Natural killer cell treated with Interleukin-12 subunit alpha and Interleukin-12 subunit beta and Interleukin-15 and Interleukin-18, amount 100 ng/mL, for 72 hours (primary cell): ENCODE measurements around the gene NDUFB6. TPM values are rescaled to one million over a fixed set of nuclear protein-coding genes. Genes with fewer than 3 reads are reported as not detected.

Source experiments
- ATAC-seq, 2 donors: fragments of 150-1000 bp; cut with Tn5 transposase in 1 of 2; sonication (Bioruptor Pico), chemical (Tn5 transposase) in 1 of 2; 2 replicates each; pipeline ENCODE4 v1.10.0; 2021
- DNase-seq: peaks from one replicate; pipeline ENCODE4 v3.0.0; 2022; ENCODE audit warnings: low spot score
- H3K27ac Mint-ChIP-seq, 2 donors: 1 replicate in 1 of 2; 2 replicates in 1 of 2; pipeline ENCODE4 v1.8.0; 2022; ENCODE audit warnings: mixed read lengths in 2 of 2, mild to moderate bottlenecking in 1 of 2, moderate library complexity in 1 of 2
- H3K27me3 Mint-ChIP-seq, 2 donors: 1 replicate in 1 of 2; 2 replicates in 1 of 2; pipeline ENCODE4 v1.8.0; 2022; ENCODE audit warnings: mixed read lengths in 2 of 2
- H3K36me3 Mint-ChIP-seq: one replicate; pipeline ENCODE4 v1.8.0; 2022; ENCODE audit warnings: mixed read lengths
- H3K4me1 Mint-ChIP-seq, 2 donors: 1 replicate in 1 of 2; 2 replicates in 1 of 2; pipeline ENCODE4 v1.8.0; 2022; ENCODE audit warnings: low read depth in 2 of 2, mixed read lengths in 2 of 2, mild to moderate bottlenecking in 1 of 2
- H3K4me3 Mint-ChIP-seq: one replicate; pipeline ENCODE4 v1.8.0; 2022; ENCODE audit warnings: mixed read lengths
- H3K9me3 Mint-ChIP-seq: 2 replicates; pipeline ENCODE4 v1.8.0; 2022; ENCODE audit warnings: mixed read lengths
- total RNA-seq, 2 donors: library from RNA; stranded (reverse); gene quantifications; one replicate each; pipeline ENCODE4 v1.2.3, GENCODE V29; 2022

The NDUFB6 gene
- total RNA-seq, 2 donors from 2014 or later: 28.9 to 33.8 TPM

DNA sequence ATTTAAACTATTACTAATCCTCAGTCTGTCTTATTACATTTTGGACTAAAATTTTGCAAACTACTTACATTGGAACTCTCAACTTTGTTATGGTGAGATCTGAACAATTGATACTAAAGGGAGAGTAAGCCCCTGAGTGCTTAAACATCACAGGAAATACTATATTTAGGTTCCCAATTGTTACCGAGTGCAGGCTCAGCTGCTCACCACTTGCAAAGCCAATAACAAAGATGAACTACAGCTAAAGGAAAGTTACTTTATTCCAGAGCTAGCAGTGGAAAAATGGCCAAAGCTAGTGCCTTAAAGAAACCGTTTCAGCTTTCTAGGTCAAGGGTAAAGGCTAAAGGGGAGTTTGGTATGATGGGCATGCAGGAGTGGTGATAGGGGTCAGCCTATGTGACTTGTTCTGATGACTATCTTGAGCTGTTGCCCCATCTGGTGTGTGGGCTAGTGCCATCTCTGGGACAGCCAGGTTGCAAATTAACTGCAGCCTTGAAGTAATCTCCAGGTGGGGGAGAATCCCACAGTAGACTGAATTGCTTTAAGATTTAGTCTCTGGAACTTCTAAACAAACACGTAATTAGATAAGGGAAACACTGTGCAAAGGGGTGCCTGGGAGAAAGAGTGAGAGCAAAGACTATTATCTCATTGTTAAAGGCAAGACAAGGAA lies 7.8 kb upstream of the NDUFB6 start:
- Mint-ChIP-seq H3K27me3 (peaks cover 27 to 35% of the 10 kb centered on the region in 2 donors), H3K36me3 (no peaks in the 10 kb centered on the region), H3K9me3 (no peaks in the 10 kb centered on the region), H3K4me1 (no peaks in the 10 kb centered on the region), H3K4me3 (no peak overlapping the region), H3K27ac (no peak overlapping the region)
- no peak for ATAC-seq
- no peak for DNase-seq

DNA sequence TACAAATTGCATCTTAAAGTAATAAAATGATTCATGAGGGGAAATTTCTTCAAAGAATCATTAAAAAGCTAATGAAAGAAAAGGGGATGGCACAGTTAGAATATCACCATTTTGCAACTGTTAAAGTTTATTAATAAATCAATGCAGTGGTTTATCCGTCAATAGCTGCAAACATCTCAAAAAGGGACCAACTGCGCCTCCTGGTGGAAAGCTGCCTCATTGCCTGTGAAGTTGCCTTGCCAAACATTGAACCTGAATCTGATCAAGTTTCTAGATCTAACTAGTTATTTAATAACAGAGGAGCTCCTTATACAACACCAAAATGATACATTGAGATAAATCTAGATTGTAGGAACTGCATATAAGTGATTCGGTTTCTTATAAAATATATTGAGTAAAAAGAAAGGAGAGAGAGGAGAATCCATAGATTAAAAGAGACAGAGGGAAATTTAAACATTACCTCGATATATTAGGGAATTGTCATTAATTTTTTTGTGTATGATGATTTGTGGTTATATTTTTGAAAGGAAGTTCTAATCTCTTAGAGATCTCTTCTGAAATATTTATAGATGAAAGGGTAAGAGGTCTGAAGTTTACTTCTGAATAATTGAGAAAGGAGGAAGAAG lies 6.9 kb upstream of the NDUFB6 start:
- ATAC-seq (no peak), DNase-seq (peak; percentile 80)
- H3K36me3 Mint-ChIP-seq: no peaks in the 10 kb centered on the region
- no peak overlapping the region for H3K4me3 Mint-ChIP-seq
- no peak overlapping the region for H3K27ac Mint-ChIP-seq
- no peaks in the 10 kb centered on the region for H3K9me3 Mint-ChIP-seq
- no peaks in the 10 kb centered on the region for H3K4me1 Mint-ChIP-seq
- H3K27me3 Mint-ChIP-seq: peaks cover 22 to 33% of the 10 kb centered on the region in 2 donors

DNA sequence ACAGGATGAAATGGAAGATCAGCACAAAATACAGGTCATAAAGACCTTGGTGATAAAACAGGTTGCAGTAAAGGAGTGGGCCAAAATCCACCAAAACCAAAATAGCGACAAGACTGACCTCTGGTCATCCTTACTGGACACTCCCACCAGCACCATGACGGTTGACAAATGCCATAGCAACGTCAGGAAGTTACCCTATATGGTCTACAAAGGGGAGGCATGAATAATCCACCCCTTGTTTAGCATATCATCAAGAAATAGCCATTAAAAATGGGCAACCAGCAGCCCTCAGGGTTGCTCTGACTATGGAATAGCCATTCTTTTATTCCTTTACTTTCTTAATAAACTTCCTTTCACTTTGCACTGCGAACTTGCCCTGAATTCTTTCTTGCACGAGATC lies 6.0 kb upstream of the NDUFB6 start:
- DNase-seq (no peak), ATAC-seq (no peak)
- no peak overlapping the region for H3K27ac Mint-ChIP-seq
- no peaks in the 10 kb centered on the region for H3K9me3 Mint-ChIP-seq
- H3K27me3 Mint-ChIP-seq: peaks cover 19 to 28% of the 10 kb centered on the region in 2 donors
- H3K4me1 Mint-ChIP-seq: no peaks in the 10 kb centered on the region
- H3K4me3 Mint-ChIP-seq: no peak overlapping the region
- H3K36me3 Mint-ChIP-seq: no peaks in the 10 kb centered on the region

GRCh38 chr9:32577316-32577715 lies 4.4 kb upstream of the NDUFB6 start:
- Mint-ChIP-seq H3K4me1 (peaks cover 6% of the 10 kb centered on the region in 2 donors), H3K27me3 (peaks cover 19 to 28% of the 10 kb centered on the region in 2 donors), H3K36me3 (no peaks in the 10 kb centered on the region), H3K4me3 (no peak overlapping the region), H3K27ac (no peak overlapping the region), H3K9me3 (no peaks in the 10 kb centered on the region)
- DNase-seq (no peak), ATAC-seq (no peak)

DNA sequence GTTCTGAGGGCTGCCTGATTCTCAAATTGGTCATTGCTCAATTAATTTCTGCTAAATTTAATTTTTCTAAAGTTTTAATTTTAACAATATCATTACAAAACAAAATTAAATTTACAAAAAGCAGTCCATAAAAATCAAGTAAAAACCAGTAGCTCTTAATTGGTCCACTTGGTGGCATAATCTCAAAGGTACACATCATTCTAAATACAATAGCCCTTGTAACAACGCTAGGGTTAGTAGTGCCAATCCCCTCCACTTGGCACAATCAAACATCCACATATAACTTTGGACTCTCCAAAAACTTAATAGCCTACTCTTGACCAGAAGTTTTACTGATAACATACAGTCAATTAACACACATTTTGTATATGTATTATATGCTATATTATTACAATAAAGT lies 1.9 kb upstream of the NDUFB6 start:
- Mint-ChIP-seq H3K27ac (no peak overlapping the region), H3K9me3 (no peaks in the 10 kb centered on the region), H3K4me1 (peaks cover 15 to 24% of the 10 kb centered on the region in 2 donors), H3K27me3 (peaks cover 7 to 11% of the 10 kb centered on the region in 2 donors), H3K4me3 (no peak overlapping the region), H3K36me3 (no peaks in the 10 kb centered on the region)
- DNase-seq (no peak), ATAC-seq (no peak)

- peaks cover 5% of the 10 kb centered on the region in 2 donors for H3K27me3 Mint-ChIP-seq
- ATAC-seq: no peak
- peaks cover 16 to 27% of the 10 kb centered on the region in 2 donors for H3K4me1 Mint-ChIP-seq
- H3K9me3 Mint-ChIP-seq: no peaks in the 10 kb centered on the region
- peak overlapping the region; percentile 90 to 99 for H3K27ac Mint-ChIP-seq
- DNase-seq: no peak
- H3K4me3 Mint-ChIP-seq: peak overlapping the region; percentile 97
- H3K36me3 Mint-ChIP-seq: no peaks in the 10 kb centered on the region
Measured at GRCh38 chr9:32573821-32574220, 862 bp upstream of the NDUFB6 start.

- Mint-ChIP-seq H3K4me3 (peak overlapping the region; percentile 97), H3K27me3 (peaks cover 0 to 5% of the 10 kb centered on the region in 2 donors)
Measured at GRCh38 chr9:32571969-32572899, 725 bp downstream of the NDUFB6 start.

GRCh38 chr9:32570262-32570661 lies 2.7 kb downstream of the NDUFB6 start:
- DNase-seq (no peak), ATAC-seq (no peak)
- H3K36me3 Mint-ChIP-seq: peaks cover 7% of the 10 kb centered on the region
- peaks cover 25 to 34% of the 10 kb centered on the region in 2 donors for H3K4me1 Mint-ChIP-seq
- H3K27me3 Mint-ChIP-seq: no peaks in the 10 kb centered on the region
- no peaks in the 10 kb centered on the region for H3K9me3 Mint-ChIP-seq
- H3K27ac Mint-ChIP-seq: no peak overlapping the region
- H3K4me3 Mint-ChIP-seq: no peak overlapping the region

More at GRCh38 chr9:32571969-32572899, 725 bp downstream of the NDUFB6 start:
- peaks cover 7% of the 10 kb centered on the region for H3K36me3 Mint-ChIP-seq
- H3K9me3 Mint-ChIP-seq: no peaks in the 10 kb centered on the region
- peak overlapping the region; percentile 90 to 99 for H3K27ac Mint-ChIP-seq
- ATAC-seq (peak; percentile 88 to 92), DNase-seq (peak; percentile 68)
- H3K4me1 Mint-ChIP-seq: peaks cover 16 to 27% of the 10 kb centered on the region in 2 donors

GRCh38 chr9:32566770-32567169 lies 6.2 kb downstream of the NDUFB6 start:
- H3K27ac Mint-ChIP-seq: peak overlapping the region in 1 of 2 donors; percentile 53
- H3K27me3 Mint-ChIP-seq: no peaks in the 10 kb centered on the region
- no peak overlapping the region for H3K4me3 Mint-ChIP-seq
- H3K4me1 Mint-ChIP-seq: peaks cover 15 to 25% of the 10 kb centered on the region in 2 donors
- peaks cover 7% of the 10 kb centered on the region for H3K36me3 Mint-ChIP-seq
- DNase-seq (no peak), ATAC-seq (no peak)
- no peaks in the 10 kb centered on the region for H3K9me3 Mint-ChIP-seq

- peak overlapping the region in 1 of 2 donors; percentile 53 for H3K27ac Mint-ChIP-seq
- no peaks in the 10 kb centered on the region for H3K9me3 Mint-ChIP-seq
- H3K4me1 Mint-ChIP-seq: peaks cover 14 to 24% of the 10 kb centered on the region in 2 donors
- H3K4me3 Mint-ChIP-seq: peak overlapping the region; percentile 32
- H3K27me3 Mint-ChIP-seq: no peaks in the 10 kb centered on the region
- no peak for DNase-seq
- peaks cover 7% of the 10 kb centered on the region for H3K36me3 Mint-ChIP-seq
- ATAC-seq: no peak
Measured at GRCh38 chr9:32565967-32566366, 7.0 kb downstream of the NDUFB6 start.

DNA sequence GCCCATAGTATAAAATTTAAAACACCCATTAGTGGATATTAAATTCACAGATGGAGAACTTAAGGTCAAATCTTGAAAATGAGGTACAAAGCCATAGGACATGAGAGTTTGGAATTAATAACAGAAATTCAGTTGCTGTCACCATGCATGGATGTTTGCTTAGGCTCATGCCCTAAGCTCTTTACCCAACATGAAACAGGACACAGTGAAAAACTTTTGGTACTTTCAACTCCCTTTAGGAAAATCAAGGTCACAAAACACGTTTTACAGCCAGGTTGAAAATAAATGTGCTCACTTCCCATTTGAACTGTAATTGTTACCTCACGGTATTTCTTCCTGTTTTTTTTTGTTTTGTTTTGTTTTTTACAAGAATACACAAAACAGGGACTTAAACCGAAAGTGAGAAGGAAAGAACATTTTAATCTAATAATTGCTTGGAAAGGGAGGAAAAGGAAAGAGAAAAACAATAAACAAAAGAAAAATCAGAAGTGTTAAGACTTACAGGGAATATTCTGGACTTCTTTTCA lies 14.5 kb downstream of the NDUFB6 start:
- DNase-seq (no peak), ATAC-seq (no peak)
- peak overlapping the region in 1 of 2 donors; percentile 6 for H3K27ac Mint-ChIP-seq
- no peak overlapping the region for H3K4me3 Mint-ChIP-seq
- no peaks in the 10 kb centered on the region for H3K36me3 Mint-ChIP-seq
- peaks cover 13 to 24% of the 10 kb centered on the region in 2 donors for H3K4me1 Mint-ChIP-seq
- H3K27me3 Mint-ChIP-seq: no peaks in the 10 kb centered on the region
- H3K9me3 Mint-ChIP-seq: no peaks in the 10 kb centered on the region

DNA sequence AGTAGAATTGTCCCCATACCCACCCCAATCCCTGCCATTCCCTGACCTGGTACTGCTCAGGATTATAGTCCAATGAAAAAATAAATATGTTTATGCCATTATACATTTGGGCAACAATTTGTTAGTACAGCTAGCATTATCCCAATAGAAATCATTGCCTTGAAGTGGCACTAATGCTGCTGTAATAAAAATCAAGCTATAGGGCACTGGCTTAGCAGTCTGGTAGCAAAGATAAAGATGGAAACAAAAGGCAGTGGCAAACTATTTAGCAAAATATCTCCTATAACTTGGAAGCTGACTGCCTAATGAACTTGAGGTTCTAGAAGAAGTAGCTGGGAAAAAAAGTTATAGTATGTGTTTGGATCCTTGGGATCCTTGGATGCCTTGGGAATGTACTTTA lies 18.4 kb downstream of the NDUFB6 start:
- peak overlapping the region in 1 of 2 donors; percentile 9 for H3K27ac Mint-ChIP-seq
- H3K27me3 Mint-ChIP-seq: no peaks in the 10 kb centered on the region
- H3K4me3 Mint-ChIP-seq: no peak overlapping the region
- DNase-seq: no peak
- H3K4me1 Mint-ChIP-seq: peaks cover 33 to 46% of the 10 kb centered on the region in 2 donors
- H3K36me3 Mint-ChIP-seq: peaks cover 4% of the 10 kb centered on the region
- no peaks in the 10 kb centered on the region for H3K9me3 Mint-ChIP-seq
- ATAC-seq: no peak

DNA sequence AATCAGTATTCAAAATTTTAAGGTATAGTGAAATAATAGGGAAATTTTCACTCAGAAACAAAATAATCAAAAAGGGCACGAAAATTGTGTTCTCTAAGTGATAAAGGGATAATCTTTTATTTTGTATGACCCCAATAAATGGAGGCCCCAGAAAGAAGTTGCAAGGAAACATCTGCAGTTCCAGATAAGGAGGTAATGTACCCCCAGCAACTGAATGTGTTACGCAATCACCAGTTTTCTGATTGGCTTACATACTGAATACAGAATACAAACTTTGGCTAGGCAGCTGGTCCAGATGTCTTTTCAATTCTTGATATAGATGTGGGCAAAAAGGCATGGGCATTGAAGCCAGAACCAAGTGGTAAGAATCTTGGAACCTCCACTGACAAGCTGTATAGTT lies 18.9 kb downstream of the NDUFB6 start:
- no peak overlapping the region for H3K4me3 Mint-ChIP-seq
- no peak for ATAC-seq

More for the DNA sequence above, 18.9 kb downstream of the NDUFB6 start:
- DNase-seq: no peak
- no peak overlapping the region for H3K27ac Mint-ChIP-seq
- H3K27me3 Mint-ChIP-seq: no peaks in the 10 kb centered on the region
- peaks cover 30 to 43% of the 10 kb centered on the region in 2 donors for H3K4me1 Mint-ChIP-seq
- H3K36me3 Mint-ChIP-seq: peaks cover 4% of the 10 kb centered on the region
- no peaks in the 10 kb centered on the region for H3K9me3 Mint-ChIP-seq
